PFSK-1 (cell line): ENCODE measurements around the gene BCAR3.

Source experiments
- POLR2AphosphoS5 ChIP-seq: IDR thresholded peaks from 2 replicates; pipeline ENCODE4 v1.6.1; 2012; ENCODE audit warnings: low read depth, mild to moderate bottlenecking, control low read depth, low read length, moderate library complexity
- REST ChIP-seq, 2 experiments: IDR thresholded peaks; 2 replicates each; pipeline versions ENCODE4 v1.6.1 to v1.8.0; 2011 to 2012; ENCODE audit warnings: low read depth in 2 of 2, low read length in 2 of 2, control low read depth in 1 of 2, inconsistent platforms in 1 of 2, mild to moderate bottlenecking in 1 of 2, moderate library complexity in 1 of 2; ENCODE audit not compliant: insufficient read depth in 1 of 2
- SIN3A ChIP-seq: IDR thresholded peaks from 2 replicates; pipeline ENCODE4 v1.6.1; 2012; ENCODE audit warnings: mild to moderate bottlenecking, low read length, moderate library complexity, borderline replicate concordance; ENCODE audit not compliant: insufficient read depth

- TF ChIP-seq SIN3A = no peak
- TF ChIP-seq POLR2AphosphoS5 = no peak
- no peak for TF ChIP-seq REST (IDR thresholded peaks at IDR 0.05; ENCODE audit: insufficient read depth in 1 of 2, low read depth in 2 of 2, low read length in 2 of 2)
Observed at GRCh38 chr1:93579891-93580290, 101.7 kb downstream of the BCAR3 start.
